Measurements from ENCODE around the gene ANKRD44.

The ANKRD44 gene

DNA sequence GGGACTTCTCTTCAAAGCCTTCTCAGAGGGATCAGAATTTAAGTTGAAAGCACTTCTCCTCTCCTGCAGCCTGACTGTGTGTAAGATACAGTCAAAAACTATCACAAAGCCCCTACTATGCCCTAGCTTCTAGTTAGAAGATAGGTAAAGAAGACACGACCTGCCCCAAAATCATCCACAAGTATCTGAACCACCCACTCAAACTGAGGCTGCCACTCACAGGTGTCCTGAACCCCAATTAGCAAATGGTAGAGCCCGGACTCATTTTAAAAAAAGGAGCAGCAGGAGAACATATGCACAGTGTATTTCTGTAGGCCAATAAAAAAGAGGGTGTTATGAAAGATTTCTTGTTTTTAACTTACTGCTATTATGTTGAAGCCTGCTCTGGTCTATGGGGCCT is 74.4 kb downstream of the ANKRD44 start:
- DNase-seq = no peak

DNA sequence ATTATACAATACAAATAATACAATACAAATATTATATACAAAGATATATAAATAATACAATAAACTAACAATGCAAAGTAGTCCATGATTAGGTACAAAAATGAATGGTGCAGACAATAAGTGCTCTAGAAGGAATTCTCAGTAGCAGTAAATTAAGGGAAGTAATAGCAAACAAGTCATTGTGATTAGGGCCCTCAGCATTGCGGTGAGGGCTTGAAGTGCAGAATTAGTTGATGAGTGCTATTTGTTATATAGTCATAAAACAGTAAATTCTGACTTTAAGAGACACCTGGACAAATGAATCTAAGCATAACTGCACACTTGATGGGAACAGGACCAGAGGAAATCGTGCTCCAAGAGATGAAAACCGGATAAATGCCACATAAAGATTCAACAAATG is 74.9 kb downstream of the ANKRD44 start:
- DNase-seq = no peak

DNA sequence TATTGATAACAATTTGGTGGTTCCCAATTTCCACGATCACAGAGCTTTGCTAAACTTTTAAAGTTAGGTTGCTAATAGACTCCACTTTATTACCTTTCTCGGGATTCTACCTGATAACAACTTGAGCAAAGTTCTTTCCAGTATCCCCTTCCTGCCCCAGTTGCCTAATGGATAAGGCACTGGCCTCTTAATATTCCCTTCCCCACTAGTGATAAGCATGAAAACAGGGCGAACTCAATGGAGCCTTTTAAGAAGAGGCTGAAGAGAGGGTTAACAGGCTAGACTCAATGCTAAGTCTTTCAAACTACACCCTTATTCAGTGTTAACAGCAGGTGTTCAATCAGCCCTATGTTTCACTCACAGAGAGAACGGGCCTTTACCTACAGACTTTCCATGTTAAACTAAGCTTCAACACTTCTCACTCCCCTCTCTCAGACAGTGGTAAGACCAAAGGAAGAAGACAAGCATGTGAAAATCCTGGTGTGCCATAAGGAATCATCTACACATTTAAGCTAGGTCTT is 75.8 kb downstream of the ANKRD44 start:
- DNase-seq = no peak

DNA sequence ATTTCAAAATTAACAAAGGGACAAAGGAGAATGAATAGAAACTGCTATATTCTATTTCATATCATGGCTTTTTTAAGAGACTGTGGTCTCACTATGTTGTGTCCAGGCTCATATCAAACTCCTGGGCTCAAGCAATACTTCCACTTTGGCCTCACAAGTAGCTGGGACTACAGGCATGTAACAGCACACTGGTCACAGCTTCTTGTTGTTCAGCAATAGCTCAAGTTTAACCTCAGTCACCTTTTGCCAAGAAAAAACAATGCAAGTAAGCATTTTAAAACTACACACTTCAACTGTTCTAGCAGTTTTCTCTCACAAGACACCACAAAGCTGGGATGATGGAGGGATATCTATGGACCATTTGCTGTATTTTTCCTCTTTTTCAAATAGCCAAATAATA is 77.1 kb downstream of the ANKRD44 start:
- no peak for DNase-seq

DNA sequence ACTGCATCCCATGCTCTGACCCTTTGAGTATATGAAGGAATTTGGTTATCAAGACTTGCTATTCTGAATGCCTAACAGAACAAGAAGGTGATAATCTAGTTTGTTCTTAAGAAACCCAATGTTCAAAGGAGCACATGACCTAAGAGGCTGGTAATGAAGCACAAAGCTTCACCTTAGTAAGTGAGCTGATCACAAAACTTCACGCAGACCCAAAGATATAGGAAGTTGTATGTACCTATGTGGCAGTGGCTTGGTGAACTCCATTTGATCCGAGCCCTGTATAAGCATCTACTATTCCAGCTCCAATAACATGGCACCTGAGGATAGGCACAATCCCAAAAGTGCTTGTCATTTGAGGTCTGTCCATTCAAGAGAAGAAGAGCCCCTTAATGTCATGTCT is 78.6 kb downstream of the ANKRD44 start:
- DNase-seq = no peak

DNA sequence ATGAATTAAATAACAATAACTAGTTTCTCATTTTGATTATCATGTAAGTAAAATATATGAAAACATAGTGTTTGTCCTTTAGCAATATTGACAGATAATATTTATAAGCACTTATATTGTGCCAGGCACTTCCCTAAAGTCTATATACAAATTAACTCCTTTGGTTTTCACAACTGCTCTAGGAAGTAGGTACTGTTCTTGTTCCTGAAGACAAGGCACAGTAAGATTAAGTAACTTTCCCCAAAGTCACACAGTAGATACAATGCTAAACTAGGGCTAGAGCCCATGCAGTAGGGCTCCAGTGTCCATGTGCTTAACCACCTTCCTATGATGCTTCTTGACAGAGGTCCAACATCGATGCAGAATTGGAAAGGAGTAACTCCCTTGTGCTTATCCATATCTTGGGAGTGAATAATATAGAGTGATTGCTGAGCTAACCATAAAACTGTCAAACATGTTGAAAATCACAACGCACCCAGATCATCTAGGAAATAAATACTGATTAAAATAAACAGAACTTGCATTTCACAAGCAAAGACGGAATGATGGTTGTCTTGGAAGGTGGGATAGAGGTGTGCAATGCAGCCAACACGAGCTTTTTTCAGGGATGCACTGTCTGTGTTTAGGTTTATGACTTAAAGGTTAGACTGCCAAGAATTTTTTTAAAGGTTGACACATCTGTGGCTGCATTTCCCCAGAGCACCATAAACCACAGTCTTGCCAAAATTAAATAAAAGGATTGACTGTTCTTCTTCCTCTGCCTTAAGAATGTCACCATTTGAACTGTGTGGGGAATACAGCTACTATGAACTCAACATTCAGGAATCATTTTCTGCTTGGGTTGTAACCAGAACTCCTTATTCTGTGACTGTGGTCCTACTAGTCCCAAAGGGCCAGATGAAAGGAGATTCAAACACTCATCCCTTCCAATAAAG is 80.8 kb downstream of the ANKRD44 start:
- DNase-seq = no peak

DNA sequence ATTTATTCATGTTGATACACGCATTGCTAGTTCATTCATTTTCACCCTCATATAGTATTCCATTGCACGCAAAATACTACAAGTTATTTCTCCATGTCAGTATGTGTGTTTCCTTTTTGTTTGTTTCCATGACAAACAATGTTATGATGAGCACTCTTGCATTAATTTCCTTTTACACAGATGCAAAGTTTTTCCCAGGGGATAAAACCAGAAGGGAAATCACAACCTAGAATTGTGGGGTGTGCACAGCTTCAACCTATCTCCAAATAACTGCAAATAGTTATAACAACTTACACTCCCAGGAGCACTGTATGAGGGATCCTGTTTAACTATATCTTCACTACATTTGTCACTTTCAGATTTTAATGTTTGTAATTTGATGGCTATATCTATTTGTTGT is 87.1 kb downstream of the ANKRD44 start:
- no peak for DNase-seq

DNA sequence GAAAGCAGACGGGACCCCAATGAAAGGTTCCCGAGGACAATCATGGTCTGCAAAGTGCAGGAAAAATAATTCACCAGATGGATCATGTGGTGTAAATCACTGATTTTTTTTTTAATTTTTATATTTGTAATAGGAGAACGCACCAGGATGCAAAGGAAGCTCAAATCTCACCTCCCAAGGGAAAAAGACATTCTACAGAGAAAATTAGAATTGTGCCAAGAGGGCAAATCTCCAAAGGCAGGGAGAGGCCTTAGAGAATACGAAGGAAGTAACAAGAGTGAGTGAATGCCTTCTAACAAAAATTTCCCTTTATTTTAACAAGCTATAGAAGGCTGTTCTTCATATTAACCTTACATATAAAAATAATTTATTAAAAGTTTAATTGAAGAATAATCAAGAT is 90.9 kb downstream of the ANKRD44 start:
- DNase-seq = no peak

DNA sequence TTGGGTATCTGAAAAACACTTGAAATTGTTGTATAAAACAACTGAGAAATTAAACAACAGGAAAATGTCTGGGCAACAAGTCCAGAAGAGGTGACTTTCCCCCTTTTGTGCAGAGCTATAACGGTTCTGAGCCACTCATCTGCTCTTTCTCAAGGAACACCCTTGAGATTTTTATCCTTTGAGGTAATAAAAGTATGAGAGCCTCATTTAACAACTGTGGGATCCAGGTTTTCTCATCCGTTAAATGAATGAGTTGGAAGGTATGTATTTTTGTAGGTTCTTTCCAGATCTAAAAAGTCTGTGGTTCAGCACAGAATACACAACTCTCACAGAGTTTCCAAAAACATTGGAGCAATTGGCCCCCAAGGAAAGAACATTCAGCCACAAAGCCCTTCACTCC is 93.0 kb downstream of the ANKRD44 start:
- no peak for DNase-seq

DNA sequence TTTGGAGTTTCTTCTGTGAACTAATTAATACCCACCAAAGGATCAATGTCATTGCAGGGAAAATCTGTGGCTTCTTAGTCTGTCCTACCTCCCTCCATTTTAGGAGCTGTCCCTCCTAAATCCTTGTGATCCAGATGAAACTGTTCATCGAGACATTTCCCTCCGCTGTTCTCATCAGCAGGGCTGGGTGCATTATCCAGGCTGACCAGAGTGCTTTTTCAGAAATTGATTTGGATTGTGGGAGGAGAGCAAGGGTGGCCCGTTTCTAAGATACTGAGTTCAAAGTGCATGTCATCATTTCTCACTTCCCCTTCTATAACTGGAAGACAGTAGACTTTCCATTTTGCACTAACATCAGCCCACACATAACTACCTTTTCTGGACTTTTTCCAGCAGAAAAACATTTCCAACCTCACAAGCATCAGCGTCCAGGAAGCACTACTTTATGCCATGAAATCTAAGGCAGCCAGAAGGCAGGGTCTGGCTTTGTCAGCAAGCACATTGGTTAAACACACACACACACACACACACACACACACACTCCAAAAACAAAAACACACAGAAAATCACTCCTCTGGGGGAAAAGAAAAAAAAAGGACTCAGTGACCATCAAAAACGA is 94.1 kb downstream of the ANKRD44 start:
- DNase-seq = no peak

DNA sequence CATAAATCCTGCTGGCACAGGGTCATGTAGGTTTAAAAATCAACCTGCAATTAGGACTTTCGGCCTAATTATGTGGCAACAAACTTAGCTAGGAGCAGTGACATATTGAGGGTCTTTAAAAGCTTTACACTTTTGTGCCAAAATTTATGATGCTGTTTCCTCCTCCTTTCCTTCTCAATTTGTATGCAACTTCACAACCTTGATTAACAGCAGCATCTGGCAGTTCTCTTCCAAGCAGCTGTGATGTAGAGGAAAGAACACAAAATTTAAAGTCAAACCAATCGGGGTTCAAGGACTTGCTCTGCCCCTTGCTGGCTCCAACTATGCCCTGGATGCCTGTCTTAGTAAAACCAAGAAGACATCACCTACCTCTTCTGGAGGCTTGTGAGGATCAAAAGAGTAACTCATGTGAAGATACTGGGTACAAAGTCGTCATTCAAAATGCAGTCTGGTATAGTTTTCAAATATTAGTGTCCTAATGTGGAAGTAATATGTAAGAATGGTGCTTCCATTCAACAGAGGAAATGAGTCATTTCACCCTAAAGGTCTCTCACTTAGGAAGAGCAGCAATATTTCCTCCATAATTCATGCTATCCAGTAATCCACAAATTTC is 94.7 kb downstream of the ANKRD44 start:
- no peak for DNase-seq

DNA sequence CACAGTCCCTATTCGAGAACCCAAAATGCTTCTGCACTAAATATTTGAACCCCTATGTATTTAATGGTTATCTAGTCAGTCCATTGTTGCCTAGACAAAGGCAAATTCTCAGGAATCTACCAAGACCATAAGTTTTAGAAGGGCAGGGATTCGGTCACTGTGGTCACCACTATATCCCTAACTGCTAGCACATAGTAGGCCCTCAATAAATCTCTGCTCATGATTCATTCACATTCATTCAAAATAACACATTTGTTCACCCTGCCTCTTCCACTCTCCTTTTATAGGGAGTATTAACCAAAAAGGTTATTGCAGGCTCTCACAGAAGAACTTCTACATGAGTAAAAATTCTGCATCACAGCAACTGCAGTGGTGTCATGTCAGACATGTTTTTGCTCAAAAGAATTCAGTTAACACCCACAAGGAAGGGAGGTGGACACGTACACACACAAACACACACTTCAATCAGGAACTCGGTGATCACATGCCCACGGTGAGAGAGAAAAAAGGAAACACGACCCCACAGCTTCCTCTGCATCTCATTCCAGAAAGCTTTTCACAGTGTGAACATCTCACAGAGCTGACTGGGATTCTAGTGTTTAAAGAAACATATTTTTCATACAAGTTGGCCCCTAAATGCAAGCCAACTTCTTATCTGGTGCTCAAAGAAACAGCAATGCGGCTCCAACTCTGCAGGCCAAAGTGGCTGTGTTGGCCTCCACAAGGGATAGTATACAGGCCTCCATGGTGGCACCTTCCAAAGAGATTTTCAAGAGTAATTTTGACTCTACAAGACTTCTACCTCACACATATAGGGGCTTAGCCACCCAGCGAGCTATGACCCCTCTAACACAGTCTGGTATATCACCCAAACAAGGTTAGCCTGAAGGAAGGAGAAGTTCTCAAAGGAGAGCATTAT is 98.0 kb downstream of the ANKRD44 start:
- DNase-seq = no peak

DNA sequence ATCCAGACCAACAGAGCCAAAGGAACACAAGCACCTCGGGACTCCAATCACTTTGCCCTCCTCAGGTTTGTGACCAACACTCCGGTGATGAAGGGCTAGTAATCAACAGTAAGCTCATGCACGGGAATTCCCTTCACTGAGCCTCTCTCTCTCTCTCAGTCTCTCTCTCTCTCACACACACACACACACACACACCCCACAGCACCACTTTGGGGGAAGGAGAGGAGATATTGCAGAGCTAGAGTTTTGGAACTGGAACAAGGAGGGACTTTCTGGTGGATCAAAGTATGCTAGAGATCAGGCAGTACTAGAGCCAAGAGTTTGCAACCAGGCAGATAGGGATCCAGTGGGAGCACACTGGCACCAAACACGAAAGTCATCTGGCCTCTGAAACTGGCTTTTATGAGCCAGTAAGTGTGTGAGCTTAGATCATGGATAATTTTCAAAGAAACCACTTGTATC is 98.7 kb downstream of the ANKRD44 start:
- no peak for DNase-seq

DNA sequence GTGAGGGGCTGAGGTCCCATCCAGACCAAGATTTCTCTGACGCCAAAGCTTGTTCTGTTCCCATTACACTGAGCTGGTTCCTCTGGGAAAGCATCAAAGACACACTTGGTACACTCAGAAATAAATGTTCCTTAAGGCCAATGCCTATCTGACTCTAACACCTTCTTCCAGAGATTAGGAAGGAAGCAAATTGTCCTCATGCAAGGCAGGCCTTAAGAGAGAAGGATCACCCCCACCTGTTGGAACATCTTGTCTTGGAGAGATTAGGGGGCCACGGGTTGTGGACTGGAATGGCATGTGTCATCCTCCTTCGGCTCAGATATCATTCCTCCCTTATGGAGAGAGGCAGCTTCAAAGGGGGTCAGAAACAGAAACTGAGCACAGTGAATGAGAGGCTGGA is 100.2 kb downstream of the ANKRD44 start:
- DNase-seq = no peak

DNA sequence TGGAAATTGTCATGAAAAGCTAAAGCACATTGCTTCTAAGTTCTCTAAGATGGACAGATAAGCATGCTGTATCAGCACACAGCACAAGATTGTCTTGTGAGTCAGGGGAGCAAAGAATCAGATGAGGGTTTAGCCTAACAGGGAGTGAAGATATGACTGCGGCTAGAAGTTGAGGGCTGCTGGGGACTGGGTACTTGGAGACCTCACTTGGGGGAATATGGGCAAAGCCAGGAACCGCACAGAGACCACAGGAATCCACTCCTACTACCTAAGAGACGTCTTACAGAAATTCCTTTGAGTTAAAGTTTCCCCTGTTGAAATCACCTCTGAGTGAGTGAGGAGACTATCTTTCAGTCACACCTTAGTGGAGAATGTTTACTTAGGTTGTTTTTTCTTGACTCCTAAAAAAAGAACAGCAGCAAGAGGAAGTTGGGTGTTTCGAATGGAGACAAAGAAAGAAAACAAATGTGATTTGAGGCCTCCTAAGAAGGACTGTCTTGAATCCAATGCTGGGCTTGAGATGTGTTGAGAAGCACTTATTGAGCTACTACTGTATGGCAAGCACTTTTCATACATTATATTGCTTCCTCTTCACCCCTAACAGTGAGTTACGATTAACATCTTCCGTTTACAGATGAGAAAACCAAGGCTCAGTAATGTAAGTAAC is 100.7 kb downstream of the ANKRD44 start:
- DNase-seq = no peak

DNA sequence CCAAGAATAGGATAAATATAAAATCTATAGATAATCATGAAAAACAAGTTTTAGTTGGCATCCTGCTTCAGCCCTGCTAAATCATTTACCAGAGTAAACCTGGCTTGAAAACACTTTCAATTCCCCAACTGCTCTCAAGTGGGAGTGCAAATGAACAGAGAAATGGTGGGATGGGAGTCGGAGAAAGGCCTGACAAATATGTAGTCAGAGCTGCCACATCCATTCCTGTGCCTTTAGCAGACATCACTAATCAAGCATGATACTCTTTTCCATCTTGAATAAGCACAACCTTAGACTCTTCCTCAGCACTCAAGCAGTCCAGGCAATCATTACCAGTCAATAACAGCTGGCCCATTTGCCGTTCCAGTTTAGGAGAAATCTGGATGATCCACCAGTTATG is 101.3 kb downstream of the ANKRD44 start:
- no peak for DNase-seq

DNA sequence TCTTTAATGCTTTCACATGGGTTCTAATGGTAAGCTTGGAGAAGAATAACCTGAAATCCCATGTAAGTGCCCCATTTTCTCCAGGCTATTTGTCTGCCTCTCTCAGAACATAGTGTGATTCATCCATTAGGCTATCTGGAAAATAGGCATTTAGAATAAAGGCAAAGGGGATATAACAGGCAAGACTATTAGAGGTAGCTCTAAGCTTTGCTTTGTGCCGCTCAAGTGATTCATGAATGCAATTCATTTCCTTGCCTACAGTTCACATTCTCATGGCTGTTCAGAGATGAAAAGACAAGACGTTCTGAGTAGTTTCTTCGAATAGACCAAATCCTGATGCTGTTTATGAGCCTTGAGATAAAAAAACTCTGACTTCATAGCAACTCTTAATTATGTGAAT is 101.7 kb downstream of the ANKRD44 start:
- DNase-seq = no peak

DNA sequence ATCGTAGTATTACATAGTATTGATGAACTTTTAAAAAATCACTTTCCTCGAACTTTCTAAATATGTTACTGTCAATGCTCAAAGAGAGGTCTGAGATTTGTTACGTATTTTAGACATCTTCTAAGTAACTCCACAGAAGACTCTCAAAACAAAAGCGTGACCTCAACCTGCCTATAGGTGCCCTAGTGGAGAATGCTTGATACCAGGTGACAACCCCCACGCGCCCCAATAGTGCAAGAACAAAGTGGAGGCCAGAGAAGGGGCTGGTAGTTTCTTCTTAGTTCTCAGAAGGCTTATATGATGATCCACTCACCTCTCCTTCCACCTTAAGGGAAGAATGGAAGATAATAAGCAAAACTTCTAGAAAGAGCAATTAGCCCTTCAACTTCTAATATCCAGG is 102.6 kb downstream of the ANKRD44 start:
- no peak for DNase-seq

DNA sequence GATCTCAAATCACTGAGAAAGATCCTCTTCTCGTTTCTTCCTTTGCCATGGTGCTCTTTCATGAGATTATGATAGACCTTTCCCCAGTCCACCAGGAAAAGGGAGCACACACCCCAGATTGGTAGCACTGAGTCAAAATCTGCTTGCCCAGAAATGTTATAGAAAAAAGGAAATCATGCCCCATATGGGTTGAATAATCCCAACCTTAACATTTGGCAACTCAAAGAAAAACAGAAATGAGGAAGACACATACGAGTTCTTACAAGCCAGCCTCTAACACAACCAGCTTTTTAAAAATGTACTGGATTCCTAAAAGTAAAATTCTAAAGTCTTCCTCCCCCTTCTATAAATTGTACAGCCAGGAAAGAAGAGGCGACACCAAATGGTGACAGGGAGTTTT is 103.0 kb downstream of the ANKRD44 start:
- DNase-seq = no peak

DNA sequence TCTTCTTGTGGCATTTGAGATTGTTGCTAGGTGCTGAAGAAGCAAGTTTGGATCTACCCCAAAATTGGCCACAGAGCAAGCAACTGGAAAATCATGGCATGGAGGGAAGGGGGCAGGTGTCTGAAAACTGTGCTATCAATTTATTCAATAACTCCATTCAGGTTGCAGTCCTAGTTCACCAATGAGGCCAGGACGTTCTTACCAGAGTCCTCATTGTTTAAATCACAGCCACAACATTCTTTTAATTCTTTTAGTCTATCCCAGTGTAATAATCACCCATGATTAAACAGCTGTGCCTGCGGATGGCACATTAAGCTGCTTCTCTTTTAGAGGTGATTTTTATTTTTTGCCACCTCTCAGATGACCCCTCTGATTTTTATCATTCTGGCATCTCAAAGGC is 103.5 kb downstream of the ANKRD44 start:
- no peak for DNase-seq

DNA sequence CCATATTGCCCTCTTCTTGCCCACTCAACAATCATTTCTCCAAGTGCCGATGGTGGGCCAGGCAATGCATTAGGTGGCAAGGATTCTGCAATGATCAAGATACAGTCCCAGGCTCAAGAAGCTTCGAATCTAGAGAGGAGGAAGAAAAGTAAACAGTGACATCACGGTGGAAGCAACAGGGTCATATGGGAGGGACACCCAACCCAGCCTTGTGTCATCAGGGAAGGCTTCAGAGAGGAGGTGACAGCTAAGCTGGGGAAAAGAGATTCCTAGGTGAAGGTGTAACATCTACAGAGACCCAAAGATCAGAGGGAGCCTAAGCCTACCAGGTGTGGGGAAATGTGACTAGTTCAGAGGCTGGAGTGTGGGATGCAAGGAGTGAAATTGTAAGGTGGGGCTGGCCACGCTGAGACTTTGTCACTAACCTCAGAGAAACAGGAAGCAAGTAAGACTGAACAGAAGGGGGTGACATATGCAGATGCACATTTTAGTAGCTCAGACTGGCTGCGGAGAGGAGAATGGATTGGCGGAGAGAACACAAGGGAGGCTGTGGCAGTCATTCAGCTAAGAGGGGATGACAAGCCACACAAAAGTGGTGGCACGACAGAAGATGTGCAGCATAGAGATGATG is 104.9 kb downstream of the ANKRD44 start:
- peak; percentile 38 for DNase-seq
